Prostate gland (tissue), 2 donors: Measurements from ENCODE around the gene GIPC2.

Source experiments
- CTCF ChIP-seq, 4 experiments: fragments of 200-600 bp in 2 of 4; fragments of 450-650 bp in 2 of 4; sonication (generic) in 2 of 4; IDR thresholded peaks; 1 replicate in 3 of 4; 2 replicates in 1 of 4; pipeline ENCODE4 v1.5.1; 2016 to 2019; ENCODE audit warnings: antibody characterized with exemption in 4 of 4, mild to moderate bottlenecking in 2 of 4, moderate library complexity in 2 of 4
- POLR2A ChIP-seq: fragments of 450-650 bp; IDR thresholded peaks from one replicate; pipeline ENCODE4 v1.6.1; 2016; ENCODE audit warnings: antibody characterized with exemption, mild to moderate bottlenecking
- POLR2AphosphoS5 ChIP-seq: sonication (generic); formaldehyde crosslinking; IDR thresholded peaks from one replicate; pipeline ENCODE4 v1.6.1; 2017; ENCODE audit warnings: antibody characterized with exemption

- TF ChIP-seq CTCF (IDR thresholded peaks at IDR 0.05) (no peak), POLR2AphosphoS5 (no peak), POLR2A (no peak)
Observed at GRCh38 chr1:78043436-78043835, 2.3 kb upstream of the GIPC2 start.
